Heart right ventricle (tissue), 16 donors: ENCODE results near the gene CHAD. TPM values are rescaled to one million over a fixed set of nuclear protein-coding genes. Genes with fewer than 3 reads are reported as not detected.

Source experiments
- ATAC-seq, 8 donors: fragments of 200-7000 bp; cut with Tn5 transposase; one replicate each; pipeline ENCODE4 v1.9.1; 2020; ENCODE audit warnings: mild to moderate bottlenecking in 8 of 8, moderate library complexity in 8 of 8, moderate number of reproducible peaks in 1 of 8
- DNase-seq, 2 donors: peaks; one replicate each; pipeline ENCODE4 v3.0.0-alpha.2; 2020
- H3K27ac ChIP-seq, 10 donors: fragments of 200-600 bp; sonication (generic) in 2 of 10; one replicate each; pipeline versions ENCODE4 v1.5.0 to v1.8.0; 2020 to 2022; ENCODE audit warnings: mild to moderate bottlenecking in 3 of 10
- H3K27me3 ChIP-seq, 7 donors: fragments of 200-600 bp; one replicate each; pipeline ENCODE4 v1.8.0; 2021 to 2022; ENCODE audit warnings: mild to moderate bottlenecking in 2 of 7
- H3K36me3 ChIP-seq, 9 donors: fragments of 200-600 bp; sonication (generic) in 1 of 9; one replicate each; pipeline versions ENCODE4 v1.5.0 to v1.8.0; 2020 to 2022; ENCODE audit warnings: mild to moderate bottlenecking in 2 of 9
- H3K4me1 ChIP-seq, 9 donors: fragments of 200-600 bp; sonication (generic) in 1 of 9; one replicate each; pipeline versions ENCODE4 v1.5.0 to v1.8.0; 2020 to 2022; ENCODE audit warnings: mild to moderate bottlenecking in 4 of 9
- H3K4me3 ChIP-seq, 10 donors: fragments of 200-600 bp; sonication (generic) in 2 of 10; one replicate each; pipeline versions ENCODE4 v1.5.0 to v1.8.0; 2020 to 2022; ENCODE audit warnings: mild to moderate bottlenecking in 7 of 10, moderate library complexity in 2 of 10
- H3K9me3 ChIP-seq, 11 donors: fragments of 200-600 bp in 10 of 11; sonication (generic) in 2 of 11; one replicate each; pipeline versions ENCODE4 v1.5.0 to v1.8.0; 2013 to 2022; ENCODE audit warnings: mild to moderate bottlenecking in 2 of 11, control low read depth in 1 of 11, moderate library complexity in 1 of 11
- WGBS, 2 donors: extraction: QIAGEN DNeasy Blood & Tissue Kit; methylation state at CpG; one replicate each; pipeline ENCODE4 v1.1.7; 2013; ENCODE audit warnings: inconsistent platforms in 1 of 2; 5-methylcytosine and 5-hydroxymethylcytosine counted together
- intact Hi-C, 10 donors: fragments of 100-400 bp; cut with DNase I; formaldehyde crosslinking; loops; one replicate each; pipeline versions ENCODE4 v1.11.1 to v1.14.2; 2022
- polyA plus RNA-seq, 2 donors: library from polyadenylated mRNA; stranded (reverse); fragments of 200-250 nt; gene quantifications; one replicate each; pipeline ENCODE4 v1.2.3, GENCODE V29; 2013
- total RNA-seq, 10 donors: library from RNA; stranded (reverse); fragmentation: NEBNext Ultra II Directional in 3 of 10; extraction: Animal tissue kit (Norgen Biotek cat#: 25700) in 3 of 10; gene quantifications; one replicate each; pipeline versions ENCODE4 v1.2.1 to v1.2.4, GENCODE V29; 2021 to 2023
- TF ChIP-seq, protein P1 (sequence below), 9 donors: fragments of 200-600 bp; sonication (generic) in 2 of 9; IDR thresholded peaks; one replicate each; pipeline versions ENCODE4 v1.5.0 to v1.8.0; 2021 to 2022; ENCODE audit warnings: antibody characterized with exemption in 9 of 9, mild to moderate bottlenecking in 5 of 9, moderate library complexity in 1 of 9
- donor health status: Arrhythmogenic right ventricular cardiomyopathy.
- donor health status: ischemic (EF 13 %, LVEDD 7.1; RV severe dilation, severe dysfunction).
- donor health status: healthy with polysubstance abuse.
- donor health status: DM: no; HTN: yes; CAD: no.
- donor health status: DM: no; HTN: no; CAD: no.
- donor health status: ischemic (EF 25% LVEDD 6.9; RV normal size, moderate dysfunction).
- donor health status: ischemic (EF 25% LVEDD 5.7; RV mildly dilated, moderate dysfunction).
- donor health status: healthy.
- donor health status: DM: yes; HTN: yes; CAD: no.
- donor health status: Ischemic cardiomyopathy.
- donor health status: ischemic (EF 35%, LVEDD 5.7; RV mildly dilated, moderate dysfunction).
- donor health status: nonischemic (EF 11% LVEDD 7.7; RV severe dilation, severe dysfunction).
- donor health status: DM: yes; HTN: yes; CAD: no.
- donor health status: PGD.
- donor health status: ischemic (EF 29% LVEDD 5.4; RV normal size, mild dysfunction).
- donor health status: nonischemic (EF 23%, LVEDD 6.1; RV moderate dilation, normal function).

Gene CHAD
- total and polyA plus RNA-seq, 12 donors: 0.13 to 0.74 (median 0.32) TPM; not detected in 8

- WGBS, 2 donors: 83 to 85% methylated on average over 22 of the region's 22 CpGs
- Histone ChIP-seq H3K4me1 (peaks cover 3 to 16% (median 13%) of the 10 kb centered on the region in 9 donors), H3K27me3 (peaks cover 10 to 30% (median 25%) of the 10 kb centered on the region in 7 donors), H3K36me3 (peaks cover 0 to 15% (median 0%) of the 10 kb centered on the region in 9 donors), H3K4me3 (no peak overlapping the region), H3K9me3 (no peaks in the 10 kb centered on the region), H3K27ac (no peak overlapping the region)
- ATAC-seq (no peak), DNase-seq (no peak)
- intact Hi-C loops: loop anchor here in 2 of 10 donors (10.0 kb wide), 2 partner anchors 106 to 224 kb away; no protein-coding TSS in a partner anchor
- TF ChIP-seq, protein P1, sequence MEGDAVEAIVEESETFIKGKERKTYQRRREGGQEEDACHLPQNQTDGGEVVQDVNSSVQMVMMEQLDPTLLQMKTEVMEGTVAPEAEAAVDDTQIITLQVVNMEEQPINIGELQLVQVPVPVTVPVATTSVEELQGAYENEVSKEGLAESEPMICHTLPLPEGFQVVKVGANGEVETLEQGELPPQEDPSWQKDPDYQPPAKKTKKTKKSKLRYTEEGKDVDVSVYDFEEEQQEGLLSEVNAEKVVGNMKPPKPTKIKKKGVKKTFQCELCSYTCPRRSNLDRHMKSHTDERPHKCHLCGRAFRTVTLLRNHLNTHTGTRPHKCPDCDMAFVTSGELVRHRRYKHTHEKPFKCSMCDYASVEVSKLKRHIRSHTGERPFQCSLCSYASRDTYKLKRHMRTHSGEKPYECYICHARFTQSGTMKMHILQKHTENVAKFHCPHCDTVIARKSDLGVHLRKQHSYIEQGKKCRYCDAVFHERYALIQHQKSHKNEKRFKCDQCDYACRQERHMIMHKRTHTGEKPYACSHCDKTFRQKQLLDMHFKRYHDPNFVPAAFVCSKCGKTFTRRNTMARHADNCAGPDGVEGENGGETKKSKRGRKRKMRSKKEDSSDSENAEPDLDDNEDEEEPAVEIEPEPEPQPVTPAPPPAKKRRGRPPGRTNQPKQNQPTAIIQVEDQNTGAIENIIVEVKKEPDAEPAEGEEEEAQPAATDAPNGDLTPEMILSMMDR (IDR thresholded peaks at IDR 0.05): no peak
Measured at GRCh38 chr17:50471009-50471905, 2.6 kb upstream of the CHAD start.

- 89% methylated on average over 6 of the region's 6 CpGs for WGBS, 2 donors
- Histone ChIP-seq H3K27ac (no peak overlapping the region), H3K9me3 (no peaks in the 10 kb centered on the region), H3K4me3 (no peak overlapping the region), H3K27me3 (peaks cover 10 to 30% (median 24%) of the 10 kb centered on the region in 7 donors), H3K36me3 (peaks cover 0 to 15% (median 0%) of the 10 kb centered on the region in 9 donors), H3K4me1 (peaks cover 3 to 16% (median 13%) of the 10 kb centered on the region in 9 donors)
- intact Hi-C loops: loop anchor here in 2 of 10 donors (10.0 kb wide), 2 partner anchors 106 to 224 kb away; no protein-coding TSS in a partner anchor
- TF ChIP-seq, protein P1 (IDR thresholded peaks at IDR 0.05): no peak
- ATAC-seq (no peak), DNase-seq (no peak)
Measured at GRCh38 chr17:50470426-50470825, 1.7 kb upstream of the CHAD start.

GRCh38 chr17:50469671-50470305 is 1.1 kb upstream of the CHAD start:
- 71 to 79% methylated on average over 19 of the region's 19 CpGs for WGBS, 2 donors

More at GRCh38 chr17:50469671-50470305, 1.1 kb upstream of the CHAD start:
- DNase-seq (no peak), ATAC-seq (no peak)
- Histone ChIP-seq H3K36me3 (peaks cover 0 to 15% (median 0%) of the 10 kb centered on the region in 9 donors), H3K4me1 (peaks cover 3 to 16% (median 13%) of the 10 kb centered on the region in 9 donors), H3K4me3 (no peak overlapping the region), H3K9me3 (no peaks in the 10 kb centered on the region), H3K27me3 (peaks cover 10 to 30% (median 24%) of the 10 kb centered on the region in 7 donors), H3K27ac (no peak overlapping the region)
- intact Hi-C loops: loop anchor here in 3 of 10 donors (10.0 kb wide), 2 partner anchors 105 to 225 kb away; no protein-coding TSS in a partner anchor
- TF ChIP-seq, protein P1 (IDR thresholded peaks at IDR 0.05): no peak
